HG03039 (cell line): ENCODE data around the gene PLXNA1.

Experiments
- ATAC-seq: cut with Tn5 transposase; IDR thresholded peaks from one replicate; pipeline ENCODE4 v1.9.1; 2021; ENCODE audit warnings: mild to moderate bottlenecking, moderate library complexity; ENCODE audit not compliant: unreplicated experiment

The PLXNA1 gene

GRCh38 chr3:127032296-127032990 lies 49.5 kb downstream of the PLXNA1 start:
- no peak for ATAC-seq
